Testis (tissue), 2 donors: ENCODE measurements around the gene TAF8.

Source experiments
- CTCF ChIP-seq, 3 experiments: fragments of 450-650 bp in 2 of 3; fragments of 200-600 bp in 1 of 3; sonication (generic) in 1 of 3; IDR thresholded peaks; one replicate each; pipeline ENCODE4 v1.5.1; 2016 to 2019; ENCODE audit warnings: antibody characterized with exemption in 3 of 3, mild to moderate bottlenecking in 2 of 3, moderate library complexity in 1 of 3
- POLR2A ChIP-seq: fragments of 450-650 bp; IDR thresholded peaks from one replicate; pipeline ENCODE4 v1.6.1; 2017; ENCODE audit warnings: antibody characterized with exemption, mild to moderate bottlenecking, moderate library complexity

GRCh38 chr6:42129360-42129676 is 79.0 kb downstream of the TAF8 start:
- TF ChIP-seq CTCF (IDR thresholded peaks at IDR 0.05) = no peak
- TF ChIP-seq POLR2A = no peak
